Measurements from ENCODE around the gene TSPAN13.

- TF ChIP-seq POLR2AphosphoS5 (IDR thresholded peaks at IDR 0.05) (no peak), POLR2A (IDR thresholded peaks at IDR 0.05) (no peak)
Observed at GRCh38 chr7:16816824-16817223, 63.3 kb downstream of the TSPAN13 start.

All from stomach (tissue), 4 donors.